GM19099 (cell line): ENCODE data around the gene TFAP2A.

Experiments used
- POLR2A ChIP-seq: IDR thresholded peaks from 3 replicates; pipeline ENCODE4 v1.6.1; 2011; ENCODE audit warnings: low read depth; ENCODE audit not compliant: insufficient read length; ENCODE audit errors: extremely low read depth

The TFAP2A gene

DNA sequence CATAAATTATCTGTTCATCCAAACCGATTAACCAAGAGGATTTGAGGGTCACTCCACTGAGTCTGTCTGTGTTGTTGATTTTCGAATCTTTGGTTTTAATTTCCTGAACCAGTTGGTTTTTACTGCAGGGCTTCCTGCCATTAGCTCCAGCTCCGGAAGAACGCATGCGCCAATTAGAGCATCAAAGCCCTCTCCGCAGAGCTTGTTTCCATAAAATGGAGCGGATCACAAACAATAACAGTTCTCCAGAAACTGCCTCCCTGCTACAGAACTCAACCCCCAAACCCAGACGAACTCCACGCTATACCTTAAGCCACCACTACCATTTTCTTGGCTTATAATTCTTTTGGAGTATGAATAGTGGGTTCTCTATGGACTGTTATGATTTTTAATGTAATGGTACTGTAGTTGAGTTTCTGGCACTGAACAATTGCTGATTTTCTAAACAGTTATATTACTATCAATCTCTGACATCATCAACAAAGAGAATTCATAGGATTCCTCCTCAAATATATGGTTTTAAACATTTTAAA, 13.8 kb downstream of the TFAP2A start:
- no peak for TF ChIP-seq POLR2A

GRCh38 chr6:10400330-10400729, 14.5 kb downstream of the TFAP2A start:
- TF ChIP-seq POLR2A = no peak

DNA sequence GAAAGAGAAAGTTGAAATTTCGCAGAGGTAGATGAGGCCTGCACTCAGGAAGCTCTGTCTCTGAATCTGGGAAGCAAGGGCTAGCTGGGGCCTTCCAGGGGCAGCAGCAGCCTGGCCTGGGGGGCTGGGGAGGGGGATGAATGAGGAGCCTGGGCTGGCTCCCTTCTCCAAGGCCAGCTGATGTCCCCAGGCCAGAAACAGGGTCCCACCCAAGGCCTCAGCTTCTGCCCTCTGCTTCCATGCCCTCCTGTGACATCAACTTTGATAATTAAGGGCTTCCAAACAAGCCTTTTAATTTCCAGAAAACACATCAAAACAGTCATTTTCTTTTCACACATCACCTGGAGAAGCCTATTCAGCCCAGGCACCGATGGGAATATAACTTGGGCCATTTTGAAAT, 15.4 kb downstream of the TFAP2A start:
- no peak for TF ChIP-seq POLR2A

GRCh38 chr6:10398446-10399218, 16.2 kb downstream of the TFAP2A start:
- TF ChIP-seq POLR2A = no peak

GRCh38 chr6:10397756-10398445, 17.0 kb downstream of the TFAP2A start:
- no peak for TF ChIP-seq POLR2A

- TF ChIP-seq POLR2A = no peak
Observed at GRCh38 chr6:10396785-10397184, 18.1 kb downstream of the TFAP2A start.

- no peak for TF ChIP-seq POLR2A
Observed at GRCh38 chr6:10395704-10396546, 18.9 kb downstream of the TFAP2A start.

GRCh38 chr6:10395171-10395703, 19.6 kb downstream of the TFAP2A start:
- TF ChIP-seq POLR2A = no peak

- no peak for TF ChIP-seq POLR2A
Observed at GRCh38 chr6:10393544-10394225, 21.2 kb downstream of the TFAP2A start.

DNA sequence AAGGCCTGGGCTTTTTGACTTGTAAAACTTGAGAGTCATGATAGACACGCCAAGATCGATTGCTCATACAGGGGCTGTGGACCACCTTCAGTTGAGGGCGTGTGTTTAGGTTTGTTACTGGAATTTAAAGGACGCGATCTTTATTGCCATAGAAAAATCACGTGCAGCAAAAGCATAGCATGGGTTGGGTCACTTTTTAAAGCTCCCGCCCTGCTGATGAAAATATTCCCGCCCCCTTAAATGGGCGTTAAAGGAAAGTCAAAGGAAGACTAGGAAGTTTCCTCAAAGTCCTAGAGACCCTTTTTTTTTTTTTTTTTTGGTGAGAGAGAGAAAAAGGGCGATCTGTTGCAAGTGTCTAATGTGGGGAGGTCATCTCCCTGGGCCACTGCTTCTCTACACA, 23.1 kb downstream of the TFAP2A start:
- no peak for TF ChIP-seq POLR2A

GRCh38 chr6:10391299-10391630, 23.6 kb downstream of the TFAP2A start:
- TF ChIP-seq POLR2A = no peak

DNA sequence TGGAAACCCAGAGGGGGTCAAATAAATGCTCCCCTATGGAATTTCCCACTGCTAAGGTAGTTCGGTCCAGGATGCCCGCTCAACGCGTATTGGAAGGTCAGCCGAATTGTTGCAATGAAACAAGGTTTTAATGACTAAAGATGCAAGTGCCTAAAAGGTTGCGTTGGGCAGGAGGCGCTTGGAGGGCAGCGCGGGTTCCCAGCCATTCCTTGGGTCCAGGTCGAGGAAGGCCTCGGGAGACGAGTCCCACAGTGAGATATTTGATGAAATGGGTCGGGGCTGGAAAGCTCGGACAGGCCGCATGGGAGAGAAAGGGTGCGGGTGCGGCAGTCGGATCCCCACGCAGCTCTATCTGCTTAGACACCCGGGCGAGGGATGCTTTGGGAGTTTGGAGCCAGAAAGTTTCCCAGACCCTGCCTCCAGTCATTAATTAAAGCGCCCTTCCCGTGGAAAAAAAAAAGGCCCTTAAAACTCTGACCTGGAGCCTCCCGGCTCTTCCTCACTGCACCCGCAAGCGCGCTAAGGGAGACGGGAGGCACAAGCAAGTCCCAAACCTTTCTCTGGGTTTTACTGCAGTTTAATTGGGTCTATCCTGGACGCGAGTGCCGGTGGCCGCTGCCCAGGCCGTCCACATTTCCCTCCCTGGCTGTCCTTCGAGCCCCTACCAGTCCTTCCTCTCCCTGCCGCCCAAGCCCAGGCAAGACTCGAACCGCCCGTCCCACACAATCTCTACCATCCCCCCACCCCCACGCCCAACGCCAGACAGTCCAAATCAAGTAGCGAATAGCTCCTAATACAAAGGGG, 24.2 kb downstream of the TFAP2A start:
- TF ChIP-seq POLR2A = no peak

- no peak for TF ChIP-seq POLR2A
Observed at GRCh38 chr6:10389739-10390494, 25.0 kb downstream of the TFAP2A start.

DNA sequence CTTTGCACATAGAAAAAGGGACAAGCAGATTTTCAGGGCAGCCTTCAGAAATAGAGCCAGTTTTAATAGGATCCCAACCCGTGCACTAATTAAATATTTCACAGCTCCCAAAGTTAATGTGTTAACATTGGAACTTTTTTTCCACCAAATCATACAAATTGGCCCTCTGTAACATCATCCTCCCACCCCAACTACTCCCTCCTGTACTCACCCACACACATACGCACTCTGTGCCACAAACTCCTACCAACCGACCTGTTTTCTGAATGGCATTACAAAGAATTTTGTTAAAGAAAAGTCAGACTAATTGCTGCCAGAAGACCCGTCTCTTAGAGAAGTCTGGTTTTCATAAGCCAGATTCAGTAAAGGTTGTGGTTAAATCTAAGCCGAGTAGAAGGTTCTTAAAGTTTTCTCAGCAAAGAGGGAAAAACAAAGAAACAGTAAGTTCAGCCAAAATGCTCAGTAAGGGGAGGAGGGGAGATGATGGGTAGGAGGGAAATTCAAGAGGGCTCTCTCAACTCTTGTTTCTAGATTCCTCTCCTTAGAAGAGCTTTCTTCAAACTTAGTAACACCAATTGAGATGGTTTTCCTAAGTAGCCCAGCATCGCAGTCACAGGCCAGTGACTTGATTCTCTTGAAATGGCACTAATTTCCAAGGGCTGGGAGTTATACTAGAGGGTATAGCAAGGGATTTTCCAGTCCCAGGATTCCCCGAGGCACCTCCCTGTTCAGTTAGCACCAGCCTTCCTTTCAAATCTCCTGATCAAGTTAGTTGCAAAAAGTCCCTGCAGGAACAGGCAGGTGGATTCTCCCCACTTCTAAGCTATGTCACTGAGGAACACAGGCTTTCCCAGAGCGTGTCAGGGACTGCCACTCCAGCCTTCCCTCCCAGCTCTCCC, 27.9 kb downstream of the TFAP2A start:
- no peak for TF ChIP-seq POLR2A
